NT2/D1 (cell line): Measurements from ENCODE around the gene TALDO1.

Experiments used
- DNase-seq: peaks from one replicate; pipeline ENCODE4 v3.0.0-alpha.2; 2011; ENCODE audit warnings: low read depth, low spot score
- H3K27me3 ChIP-seq: 2 replicates; pipeline ENCODE4 v1.6.0; 2011; ENCODE audit warnings: mild to moderate bottlenecking; ENCODE audit not compliant: insufficient read length, insufficient read depth
- H3K36me3 ChIP-seq: 2 replicates; pipeline ENCODE4 v1.6.1; 2011; ENCODE audit warnings: mild to moderate bottlenecking, low read length, mixed read lengths; ENCODE audit not compliant: insufficient read depth, insufficient read length
- H3K4me1 ChIP-seq: 2 replicates; pipeline ENCODE4 v1.5.1; 2011; ENCODE audit not compliant: insufficient read depth, insufficient read length
- H3K4me3 ChIP-seq: 2 replicates; pipeline ENCODE4 v1.5.1; 2011; ENCODE audit warnings: low read depth; ENCODE audit not compliant: insufficient read length
- H3K9ac ChIP-seq: 2 replicates; pipeline ENCODE4 v1.6.0; 2011; ENCODE audit warnings: low read depth; ENCODE audit not compliant: insufficient read length
- H3K9me3 ChIP-seq: 2 replicates; pipeline ENCODE4 v1.5.1; 2011; ENCODE audit warnings: mild to moderate bottlenecking, low read length; ENCODE audit not compliant: insufficient read depth
- SUZ12 ChIP-seq: IDR thresholded peaks from 2 replicates; pipeline ENCODE4 v1.6.1; 2011; ENCODE audit not compliant: insufficient read length, insufficient read depth; ENCODE audit errors: extremely low read depth
- YY1 ChIP-seq: IDR thresholded peaks from 2 replicates; pipeline ENCODE4 v1.6.1; 2011; ENCODE audit not compliant: insufficient read length, insufficient read depth
- ZNF274 ChIP-seq: IDR thresholded peaks from 2 replicates; pipeline ENCODE4 v1.6.1; 2011; ENCODE audit warnings: mild to moderate bottlenecking, low read depth, low read length

TALDO1 gene

GRCh38 chr11:808427-809286 lies 61.4 kb downstream of the TALDO1 start:
- Histone ChIP-seq H3K9me3 (no peaks in the 10 kb centered on the region), H3K4me1 (peaks cover 20% of the 10 kb centered on the region), H3K27me3 (no peaks in the 10 kb centered on the region), H3K9ac (peak overlapping the region; percentile 98), H3K36me3 (peaks cover 41% of the 10 kb centered on the region), H3K4me3 (peak overlapping the region; percentile 98)
- DNase-seq = no peak
- TF ChIP-seq YY1 = no peak
- no peak for TF ChIP-seq ZNF274

- H3K27me3 ChIP-seq = no peaks in the 10 kb centered on the region
- TF ChIP-seq ZNF274 = no peak
- no peak for TF ChIP-seq YY1
- TF ChIP-seq SUZ12 = no peak
- peak within 1 kb of the TSS; percentile 98 for H3K9ac ChIP-seq
- peaks cover 12% of the 10 kb centered on the region for H3K4me1 ChIP-seq
- H3K4me3 ChIP-seq = peak within 1 kb of the TSS; percentile 98
- peak; percentile 96 for DNase-seq
- H3K36me3 ChIP-seq = peaks cover 43% of the 10 kb centered on the region
- H3K9me3 ChIP-seq = no peaks in the 10 kb centered on the region
These were observed 62.2 kb downstream of the TALDO1 start, which contains the start of gene RPLP2 for GRCh38 chr11:809287-810039. TSS of gene RPLP2 (plus strand) at chr11:809967. CDS start at chr11:810235, 268 bp downstream.

GRCh38 chr11:810040-810567 lies 62.8 kb downstream of the TALDO1 start:
- no peak for DNase-seq
- H3K27me3 ChIP-seq = no peaks in the 10 kb centered on the region
- H3K36me3 ChIP-seq = peaks cover 49% of the 10 kb centered on the region
- H3K4me3 ChIP-seq = peak overlapping the region; percentile 98
- no peak for TF ChIP-seq SUZ12
- no peak for TF ChIP-seq YY1
- TF ChIP-seq ZNF274 = no peak
- H3K9ac ChIP-seq = peak overlapping the region; percentile 98
- peaks cover 9% of the 10 kb centered on the region for H3K4me1 ChIP-seq
- no peaks in the 10 kb centered on the region for H3K9me3 ChIP-seq

GRCh38 chr11:811446-812245 lies 64.4 kb downstream of the TALDO1 start:
- peaks cover 56% of the 10 kb centered on the region for H3K36me3 ChIP-seq
- peak overlapping the region; percentile 98 for H3K4me3 ChIP-seq
- H3K9ac ChIP-seq = peak overlapping the region; percentile 98
- H3K27me3 ChIP-seq = no peaks in the 10 kb centered on the region
- TF ChIP-seq SUZ12 (no peak), ZNF274 (no peak), YY1 (no peak)
- peaks cover 12% of the 10 kb centered on the region for H3K4me1 ChIP-seq
- no peaks in the 10 kb centered on the region for H3K9me3 ChIP-seq
- DNase-seq = no peak

GRCh38 chr11:812390-812789 lies 65.1 kb downstream of the TALDO1 start:
- H3K9me3 ChIP-seq = no peaks in the 10 kb centered on the region
- H3K4me3 ChIP-seq = no peak overlapping the region
- no peaks in the 10 kb centered on the region for H3K27me3 ChIP-seq
- TF ChIP-seq ZNF274 (no peak), YY1 (no peak)
- H3K36me3 ChIP-seq = peaks cover 56% of the 10 kb centered on the region
- no peak for DNase-seq
- H3K9ac ChIP-seq = peak overlapping the region; percentile 98
- H3K4me1 ChIP-seq = peaks cover 12% of the 10 kb centered on the region

DNA sequence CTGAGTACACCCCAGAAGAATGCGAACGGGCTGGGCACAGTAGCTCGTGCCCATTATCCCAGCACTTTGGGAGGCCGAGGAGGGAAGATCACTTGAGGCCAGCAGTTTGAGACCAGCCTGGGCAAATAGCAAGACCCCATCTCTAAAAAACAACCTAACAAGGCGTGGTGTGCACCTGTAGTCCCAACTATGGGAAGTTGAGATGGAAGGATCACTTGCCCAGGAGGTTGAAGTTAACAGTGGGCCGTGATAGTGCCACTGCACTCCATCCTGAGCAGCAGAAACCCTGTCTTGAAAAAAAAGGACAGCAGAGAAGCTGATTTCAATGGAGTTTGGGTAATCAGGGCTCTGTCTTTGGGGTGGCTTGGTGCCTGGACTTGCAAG lies 65.8 kb downstream of the TALDO1 start:
- no peak for TF ChIP-seq SUZ12
- no peak for TF ChIP-seq YY1
- no peak for TF ChIP-seq ZNF274

GRCh38 chr11:813456-814096 lies 66.3 kb downstream of the TALDO1 start:
- peaks cover 14% of the 10 kb centered on the region for H3K4me1 ChIP-seq
- DNase-seq = no peak
- no peaks in the 10 kb centered on the region for H3K27me3 ChIP-seq
- H3K9me3 ChIP-seq = no peaks in the 10 kb centered on the region
- peak overlapping the region; percentile 44 for H3K9ac ChIP-seq
- H3K4me3 ChIP-seq = no peak overlapping the region
- peaks cover 56% of the 10 kb centered on the region for H3K36me3 ChIP-seq
- TF ChIP-seq ZNF274 (no peak), YY1 (no peak), SUZ12 (no peak)

More for the DNA sequence above, 65.8 kb downstream of the TALDO1 start:
- Histone ChIP-seq H3K36me3 (peaks cover 56% of the 10 kb centered on the region), H3K27me3 (no peaks in the 10 kb centered on the region), H3K9ac (peak overlapping the region; percentile 44), H3K9me3 (no peaks in the 10 kb centered on the region), H3K4me3 (no peak overlapping the region), H3K4me1 (peaks cover 12% of the 10 kb centered on the region)
- DNase-seq = no peak
